HG02885 (cell line): Measurements from ENCODE around the gene SDK2.

ENCODE experiments used
- ATAC-seq: cut with Tn5 transposase; IDR thresholded peaks from one replicate; pipeline ENCODE4 v1.9.1; 2021; ENCODE audit warnings: mild to moderate bottlenecking; ENCODE audit not compliant: unreplicated experiment, poor library complexity

Gene SDK2

DNA sequence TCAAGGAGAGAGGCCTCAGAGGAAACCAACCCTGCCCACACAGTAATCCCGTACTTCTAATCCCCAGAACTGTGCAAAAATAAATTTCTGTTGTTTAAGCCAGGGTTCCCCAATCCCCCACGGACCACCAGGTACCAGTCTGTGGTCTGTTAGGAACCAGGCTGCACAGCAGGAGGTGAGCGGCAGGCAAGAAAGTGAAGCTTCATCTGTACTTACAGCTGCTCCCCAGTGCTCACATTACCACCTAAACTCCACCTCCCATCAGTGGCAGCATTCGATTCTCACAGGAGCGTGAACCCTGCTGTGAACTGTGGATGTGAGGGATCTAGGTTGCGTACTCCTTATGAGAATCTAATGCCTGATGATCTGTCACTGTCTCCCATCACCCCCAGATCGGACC lies 231.3 kb downstream of the SDK2 start:
- no peak for ATAC-seq

DNA sequence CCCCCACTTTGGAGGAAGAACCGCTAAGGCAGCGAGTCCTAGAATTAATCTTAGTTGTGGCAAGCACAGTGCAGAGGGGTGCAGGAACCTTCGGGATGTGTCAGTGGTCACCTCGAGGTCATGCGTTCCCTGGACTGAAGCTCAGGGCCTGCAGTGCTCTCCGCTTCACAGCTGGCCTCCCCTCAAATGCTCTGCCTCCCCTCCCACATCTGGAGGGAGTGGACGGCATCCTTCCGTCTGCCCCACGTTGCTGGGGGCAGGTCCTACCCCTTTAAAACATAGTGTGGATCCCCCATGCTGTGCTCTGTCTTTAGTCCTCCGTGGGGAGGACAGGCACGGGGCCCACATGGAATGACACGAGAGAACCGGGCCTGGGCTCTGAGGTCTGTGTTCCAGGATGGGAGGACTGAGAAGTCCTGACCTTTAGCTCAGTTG lies 232.9 kb downstream of the SDK2 start:
- no peak for ATAC-seq

DNA sequence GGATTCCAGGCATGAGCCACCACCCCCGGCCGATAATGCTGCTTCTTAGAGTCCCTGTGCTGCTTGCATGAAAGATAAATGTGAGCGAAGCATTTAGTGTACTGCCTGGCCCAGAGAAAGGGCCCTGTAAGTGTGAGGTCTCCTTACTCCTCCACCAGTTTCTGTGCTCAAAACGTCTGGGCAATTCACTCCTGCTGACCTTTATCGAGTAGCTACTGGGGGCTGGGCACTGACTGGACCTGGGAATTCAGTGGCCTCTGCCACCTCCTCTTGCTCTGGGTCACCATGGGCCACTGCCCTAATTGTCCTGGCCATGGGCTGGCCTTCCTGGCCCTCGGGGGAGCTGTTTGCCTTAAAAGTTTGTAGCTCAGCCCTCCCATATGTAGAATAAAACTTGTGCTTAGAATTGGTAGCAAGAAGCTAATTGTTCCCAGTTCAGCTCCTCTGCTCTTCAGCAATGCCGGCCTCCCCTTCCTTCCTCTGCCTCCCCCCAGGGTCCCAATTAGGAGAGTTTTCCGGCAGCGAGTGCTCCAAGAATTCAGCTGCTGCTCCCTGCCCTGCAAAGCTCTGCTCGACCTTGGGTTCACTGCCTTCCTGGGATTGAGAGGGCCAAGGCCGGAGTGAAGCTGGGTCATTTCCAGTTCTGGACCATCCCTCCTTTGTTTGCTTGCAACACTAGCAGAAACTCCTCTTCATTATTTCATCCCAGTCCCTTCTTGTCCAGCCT lies 233.5 kb downstream of the SDK2 start:
- ATAC-seq: no peak

DNA sequence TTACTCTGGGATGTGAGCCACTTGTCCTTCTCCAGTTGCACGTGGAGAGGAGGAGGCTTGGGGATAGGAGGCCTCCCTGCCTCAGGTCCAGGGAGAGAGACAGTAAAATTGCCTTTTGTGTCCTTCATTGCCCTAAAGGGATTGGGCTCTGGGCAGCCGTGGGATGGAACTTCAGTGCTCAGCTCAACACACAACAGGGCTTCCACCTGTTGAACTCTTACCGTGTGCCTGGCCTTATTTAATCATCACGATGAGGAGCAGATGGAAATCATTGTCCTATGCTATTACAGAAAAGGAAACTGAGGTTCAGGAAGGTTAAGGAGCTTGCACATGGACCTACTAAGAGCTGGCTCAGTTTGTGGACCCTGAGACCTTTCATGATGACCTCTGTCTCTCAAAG lies 240.0 kb downstream of the SDK2 start:
- no peak for ATAC-seq

DNA sequence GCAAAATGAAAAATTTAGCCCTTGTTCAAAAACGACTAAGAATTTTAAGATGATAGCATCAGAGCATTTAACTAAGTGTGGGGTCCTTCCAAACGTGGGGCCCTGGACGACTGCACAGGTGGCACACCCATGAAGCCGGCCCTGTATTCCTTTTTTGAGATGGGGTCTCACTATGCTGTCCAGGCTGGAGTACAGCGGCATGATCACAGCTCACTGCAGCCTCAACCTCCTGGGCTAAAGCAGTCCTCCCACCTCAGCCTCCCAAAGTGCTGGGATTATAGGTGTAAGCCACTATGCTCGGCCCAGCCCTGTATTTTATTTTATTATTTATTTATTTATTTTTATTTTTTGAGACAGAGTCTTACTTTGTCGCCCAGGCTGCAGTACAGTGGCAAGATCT lies 241.8 kb downstream of the SDK2 start:
- no peak for ATAC-seq

DNA sequence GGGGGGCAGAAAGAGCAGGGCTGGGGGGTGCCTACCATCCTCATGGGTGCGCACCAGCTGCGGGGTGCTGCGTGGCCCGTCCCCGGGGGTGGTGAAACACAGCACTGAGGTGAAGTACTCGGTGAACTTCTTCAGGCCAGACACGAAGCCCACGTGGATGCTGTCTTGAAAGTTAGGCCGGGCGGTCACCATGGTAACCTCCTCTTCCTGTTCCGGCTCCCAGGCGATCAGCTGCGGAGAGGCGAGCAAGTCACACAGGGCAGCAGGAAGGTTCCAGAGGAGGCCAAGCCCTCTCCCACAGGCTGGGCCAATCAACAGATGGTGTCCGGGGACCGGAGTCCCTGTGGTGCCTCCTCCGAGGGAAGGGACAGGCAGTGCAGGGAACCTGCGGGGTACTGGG lies 242.3 kb downstream of the SDK2 start:
- no peak for ATAC-seq

DNA sequence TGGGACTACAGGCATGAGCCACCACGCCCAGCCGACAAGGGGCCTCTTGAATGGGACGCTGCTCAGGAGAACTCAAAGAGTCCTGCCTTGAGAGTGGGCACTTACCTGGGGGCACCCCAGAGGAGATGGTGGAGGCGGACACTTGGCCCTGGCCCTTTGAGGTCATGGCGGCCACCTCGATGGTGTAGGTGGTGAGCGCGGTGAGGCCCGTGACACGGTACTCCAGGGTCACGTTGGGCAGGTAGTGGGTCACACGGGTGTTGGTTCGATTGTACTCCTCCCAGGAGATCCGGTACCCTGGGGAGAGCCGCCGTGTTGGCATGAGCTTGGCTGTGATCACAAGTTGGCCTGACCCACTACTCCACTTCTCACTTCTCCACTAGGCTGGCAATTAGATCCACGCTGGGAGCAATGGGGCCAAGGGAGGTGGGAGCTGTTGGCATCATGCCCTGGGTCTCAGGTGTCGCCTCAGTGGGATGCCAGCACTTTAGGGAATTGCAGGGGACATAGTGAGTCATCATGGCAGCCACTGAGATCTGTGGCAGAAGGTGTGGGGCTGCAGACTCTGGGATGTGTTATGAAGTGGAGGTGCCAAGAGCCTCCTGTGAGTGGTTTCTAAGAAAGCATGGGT lies 243.2 kb downstream of the SDK2 start:
- no peak for ATAC-seq

DNA sequence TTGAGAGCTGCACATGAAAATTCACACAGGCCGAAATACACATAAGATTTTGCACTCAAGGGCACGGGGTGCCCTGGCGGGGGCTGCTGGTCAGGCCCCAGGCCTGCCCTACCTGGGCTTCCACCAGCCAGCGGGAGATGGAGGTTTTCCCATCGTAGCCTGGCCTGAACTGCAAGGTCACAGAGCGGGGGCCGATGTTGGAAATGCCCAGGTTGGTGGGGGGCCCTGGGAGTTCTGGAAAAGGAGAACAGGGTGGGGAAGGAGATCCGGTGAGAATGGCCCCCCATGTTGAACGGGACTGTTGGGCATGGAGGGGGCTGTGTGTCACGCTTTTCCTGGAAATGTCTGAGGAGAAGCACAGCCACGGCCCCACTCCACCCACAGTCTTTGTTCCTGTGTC lies 245.2 kb downstream of the SDK2 start:
- no peak for ATAC-seq

DNA sequence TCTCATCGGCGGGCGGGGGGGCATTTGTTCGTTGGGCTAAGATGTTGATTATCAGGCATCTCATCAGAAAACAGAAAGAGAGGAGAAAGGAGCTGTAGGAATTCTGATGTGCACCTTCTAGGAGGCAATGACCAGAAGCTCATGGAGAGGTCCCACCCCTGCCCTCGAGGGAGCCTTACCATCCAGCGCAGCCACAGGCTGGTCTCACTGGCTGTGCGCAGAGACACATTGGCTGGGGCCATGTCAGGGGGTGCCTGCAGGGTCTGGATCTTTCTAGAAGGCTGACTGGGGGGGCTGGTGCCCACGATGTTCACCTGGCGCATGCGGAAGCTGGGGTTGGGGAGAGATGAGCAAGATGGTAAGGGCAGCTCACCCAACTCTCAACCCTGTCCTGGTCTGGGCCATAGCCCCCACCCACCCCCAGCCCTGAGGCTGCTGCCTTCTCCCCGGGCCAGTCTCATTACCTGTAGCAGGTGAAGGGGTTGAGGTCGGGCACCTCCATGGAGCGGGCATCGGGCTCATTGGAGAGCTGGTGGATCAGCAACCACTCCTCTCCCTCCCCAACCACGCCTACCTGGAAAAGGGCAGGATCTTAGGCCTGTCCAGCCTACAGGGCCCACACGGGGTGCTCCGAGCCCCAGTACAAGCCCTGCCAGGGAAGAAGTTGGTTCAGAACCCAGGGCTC lies 246.2 kb downstream of the SDK2 start:
- no peak for ATAC-seq

DNA sequence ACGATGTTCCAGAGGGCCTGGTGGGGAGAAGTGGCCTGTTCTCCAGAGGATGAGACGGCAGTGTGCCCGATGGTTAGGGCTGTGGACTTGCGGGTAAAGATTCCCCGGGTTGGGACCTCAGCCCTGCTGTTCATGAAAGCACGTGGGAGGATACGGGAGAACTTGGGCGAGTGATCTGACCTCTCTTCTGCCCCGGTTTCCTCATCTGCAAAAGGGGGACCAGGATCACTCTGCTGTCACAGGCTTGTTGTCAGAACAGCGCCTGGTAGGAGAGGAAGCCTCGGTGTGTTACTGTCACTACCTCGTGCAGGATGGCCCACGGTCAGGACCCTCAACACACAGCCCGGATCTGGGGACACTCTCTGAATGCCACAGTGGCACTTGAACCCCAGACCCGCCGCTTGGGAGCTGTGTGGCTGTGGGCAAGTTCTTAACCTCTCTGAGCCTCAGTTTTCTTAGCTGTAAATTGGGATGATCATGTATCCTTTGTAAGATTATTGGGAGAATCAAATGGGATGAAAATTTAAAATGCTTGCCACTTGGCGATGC lies 246.9 kb downstream of the SDK2 start:
- ATAC-seq: no peak

DNA sequence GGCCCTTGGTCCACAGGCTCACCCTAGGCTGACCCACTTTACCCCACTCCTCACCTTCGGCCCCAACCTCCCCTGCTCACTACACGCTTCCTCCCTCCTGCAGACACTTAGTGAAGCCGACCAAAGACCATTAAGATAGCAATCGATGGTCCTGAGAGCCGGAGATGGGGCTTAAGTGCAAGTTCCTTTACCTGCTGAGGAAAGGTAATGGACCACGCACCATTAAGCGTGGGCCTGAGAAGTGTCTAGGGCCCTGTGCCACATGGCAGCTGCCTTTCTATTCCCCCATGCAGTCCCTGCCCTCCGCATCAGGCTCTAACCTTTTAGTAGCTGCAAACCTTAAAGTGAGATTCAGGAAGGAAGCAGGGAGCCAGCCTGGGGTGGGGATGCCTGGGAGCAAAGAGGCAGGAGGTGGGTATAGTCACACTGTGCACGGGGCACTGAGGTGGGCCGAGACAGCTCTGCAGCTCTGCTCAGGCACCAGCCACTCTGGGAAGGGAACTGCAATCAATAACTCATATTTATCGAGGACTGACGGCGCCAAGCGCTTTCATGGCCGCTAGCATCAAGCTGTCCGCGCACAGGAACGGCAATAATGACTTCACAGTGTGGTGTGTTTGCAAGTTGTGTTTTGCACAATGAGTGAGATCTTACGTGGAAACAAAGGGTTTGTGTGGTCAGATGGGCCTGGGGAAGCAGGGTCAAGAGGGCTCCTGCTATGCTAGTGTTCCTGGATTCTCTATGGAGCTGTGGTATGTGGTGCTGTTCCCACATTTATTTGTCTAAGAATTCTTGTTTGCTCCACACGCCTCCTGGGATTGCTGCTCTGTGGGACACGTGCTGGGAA lies 247.6 kb downstream of the SDK2 start:
- ATAC-seq: no peak

DNA sequence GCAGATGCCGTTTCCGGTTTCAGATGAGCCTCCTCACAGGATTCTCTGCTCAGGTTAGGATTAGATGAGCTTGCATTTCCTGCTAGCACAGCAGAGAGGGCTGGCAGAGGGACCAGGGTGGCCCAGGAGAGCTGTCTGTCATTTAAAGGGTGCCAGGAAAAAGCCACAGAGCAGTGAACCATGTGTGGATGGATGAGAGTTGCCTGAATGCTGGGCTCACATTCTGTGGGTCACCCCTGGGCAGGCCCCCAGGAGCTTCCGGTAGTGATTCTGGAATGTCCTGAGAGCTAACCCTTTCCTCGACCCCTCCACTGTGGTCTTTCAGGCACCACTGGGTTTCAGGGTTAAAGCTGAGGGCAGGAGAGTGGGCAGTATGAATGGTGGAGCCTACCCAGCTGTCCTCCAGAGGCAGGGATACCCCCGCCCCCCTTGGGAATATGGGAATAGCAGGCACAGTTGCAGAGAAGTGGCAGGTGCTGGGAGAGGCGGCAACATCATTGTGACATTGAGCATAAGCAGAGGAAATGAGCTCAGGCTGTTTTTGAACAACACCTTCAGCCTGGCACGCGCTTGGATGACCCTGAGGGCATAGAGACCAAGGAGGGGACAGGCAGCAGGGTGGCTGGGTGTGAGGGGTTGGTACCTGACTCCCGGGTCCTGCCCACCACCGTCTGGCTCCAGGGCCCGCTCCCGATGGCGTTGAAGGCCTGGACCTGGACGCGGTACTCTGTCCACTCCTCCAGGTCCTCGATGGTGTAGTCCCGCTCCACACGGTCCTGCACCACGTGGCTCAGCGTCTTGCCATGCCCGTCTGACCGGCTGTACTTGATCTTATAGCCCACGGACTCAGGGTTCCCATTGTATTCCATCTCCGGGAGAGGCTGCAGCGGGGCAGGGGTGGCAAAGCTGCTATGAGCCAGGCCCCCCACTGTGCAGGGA lies 249.5 kb downstream of the SDK2 start:
- ATAC-seq: no peak

DNA sequence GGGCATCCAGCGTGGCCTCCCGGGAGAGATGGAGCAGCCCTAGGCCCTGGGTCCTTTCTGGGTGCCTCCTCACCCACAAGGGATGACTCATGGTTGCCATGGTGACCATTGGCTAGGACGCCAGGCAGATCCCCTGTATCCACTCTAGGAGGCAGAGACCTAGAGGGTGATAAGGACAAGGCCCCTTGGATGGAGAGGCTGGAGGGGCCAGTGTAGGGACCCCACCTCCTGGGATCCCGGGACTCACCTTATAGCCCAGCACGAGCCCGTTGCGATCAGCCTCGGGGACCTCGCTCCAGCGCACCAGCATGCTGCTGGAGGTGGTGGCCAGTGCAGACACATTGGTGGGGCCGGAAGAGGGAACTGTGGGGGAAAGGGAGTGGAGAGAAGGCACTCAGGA lies 250.3 kb downstream of the SDK2 start:
- no peak for ATAC-seq

DNA sequence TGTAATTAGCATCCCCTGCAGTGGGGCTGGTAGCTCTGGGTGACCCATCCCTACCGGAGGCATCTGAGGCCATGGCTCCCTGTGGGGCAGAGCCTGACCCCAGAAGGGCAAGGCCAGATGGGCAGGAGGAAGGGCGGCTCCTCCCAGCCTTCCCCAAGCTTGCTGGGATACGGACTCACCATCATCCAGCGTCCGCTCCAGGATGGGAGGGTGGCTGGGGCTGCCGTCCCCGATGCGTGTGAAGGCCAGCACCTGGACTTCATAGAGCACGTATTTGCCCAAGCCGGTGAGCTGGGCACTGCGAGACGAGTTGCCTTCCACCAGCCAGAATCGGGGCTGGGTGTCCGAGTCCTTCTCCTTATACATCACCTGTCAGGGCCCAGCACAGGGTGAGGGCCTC lies 250.9 kb downstream of the SDK2 start:
- ATAC-seq: no peak

DNA sequence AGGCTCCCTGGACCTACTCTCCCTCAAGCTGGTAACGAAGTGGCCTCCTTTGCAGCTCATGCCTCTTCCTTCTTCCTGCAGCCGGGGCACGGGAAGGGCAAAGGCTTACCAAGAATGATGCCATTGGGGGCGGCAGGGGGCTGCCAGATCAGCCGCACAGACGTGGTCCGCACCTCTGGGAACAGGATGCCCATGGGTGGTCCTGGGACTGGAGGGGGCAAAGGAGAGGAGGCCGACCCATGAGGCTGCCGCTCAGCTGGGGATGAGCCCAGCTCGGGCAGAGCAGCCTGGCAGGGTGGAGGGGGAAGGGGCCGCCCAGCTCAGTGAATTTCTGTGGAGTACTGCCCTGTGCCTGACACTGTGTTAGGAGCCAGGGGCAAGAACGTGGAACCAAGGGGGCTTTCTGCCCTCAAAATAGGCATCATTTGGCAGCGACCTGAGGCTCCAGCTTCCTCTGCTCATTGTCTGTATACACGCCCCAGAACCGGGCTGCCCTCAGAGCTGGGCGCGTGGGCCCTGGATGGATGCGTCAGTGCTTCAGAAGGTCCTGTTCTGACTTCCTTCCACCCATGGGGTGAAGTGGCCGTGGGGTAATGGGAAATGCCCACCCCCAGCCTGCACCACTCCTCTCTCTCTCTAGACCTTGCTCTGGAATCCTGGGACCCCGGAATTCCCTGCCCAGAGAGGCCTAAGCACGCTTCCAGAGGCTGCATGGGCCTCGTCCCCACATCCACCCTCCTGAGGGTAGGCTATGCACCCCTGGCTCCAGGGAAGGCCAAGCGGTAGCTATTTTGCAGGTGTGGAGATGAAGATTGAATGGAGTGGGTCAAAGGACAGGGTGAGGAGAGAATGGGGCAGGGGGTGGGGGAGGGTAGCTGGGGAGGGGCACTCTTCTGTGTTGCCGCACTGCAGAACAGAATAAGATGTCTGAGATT lies 252.6 kb downstream of the SDK2 start:
- ATAC-seq: no peak

DNA sequence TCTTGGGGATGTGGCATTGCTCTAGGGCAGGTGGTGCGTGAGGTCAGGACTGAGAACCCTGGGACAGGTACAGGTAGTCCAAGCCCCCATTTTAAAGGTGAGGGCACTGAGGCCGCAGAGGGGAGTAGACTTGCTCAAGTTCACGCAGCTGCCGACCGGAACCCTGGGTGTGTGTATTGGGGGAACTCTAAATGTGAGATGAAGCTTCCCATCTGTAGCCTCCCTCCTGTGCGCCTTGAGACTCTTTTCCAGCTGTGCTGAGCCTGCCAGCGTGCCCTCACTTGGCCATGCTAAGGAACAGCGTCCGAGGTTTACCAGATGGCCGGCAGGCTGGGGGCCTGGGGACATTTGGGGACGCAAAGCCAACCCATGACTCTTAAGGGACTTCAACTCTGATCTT lies 253.4 kb downstream of the SDK2 start:
- no peak for ATAC-seq

DNA sequence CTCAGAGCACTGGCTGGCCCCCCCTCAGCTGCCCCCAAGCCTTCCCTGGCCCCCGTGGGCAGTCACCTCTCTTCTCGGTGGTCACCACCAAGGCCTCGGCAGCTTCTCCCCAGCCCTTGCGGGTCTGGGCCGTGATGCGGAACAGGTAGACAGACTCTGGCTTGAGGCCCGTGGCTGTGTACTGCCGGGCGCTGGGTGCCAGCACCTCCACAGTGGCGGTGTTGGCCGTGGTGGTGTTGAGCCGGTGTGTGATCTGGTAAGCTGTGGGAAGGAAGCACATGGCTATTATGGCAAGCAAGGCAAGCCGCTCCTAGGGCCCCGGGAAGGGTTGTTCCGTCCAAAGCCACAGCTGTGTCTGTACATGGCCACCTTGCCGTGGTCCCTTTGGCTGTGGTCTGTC lies 254.0 kb downstream of the SDK2 start:
- ATAC-seq: no peak

DNA sequence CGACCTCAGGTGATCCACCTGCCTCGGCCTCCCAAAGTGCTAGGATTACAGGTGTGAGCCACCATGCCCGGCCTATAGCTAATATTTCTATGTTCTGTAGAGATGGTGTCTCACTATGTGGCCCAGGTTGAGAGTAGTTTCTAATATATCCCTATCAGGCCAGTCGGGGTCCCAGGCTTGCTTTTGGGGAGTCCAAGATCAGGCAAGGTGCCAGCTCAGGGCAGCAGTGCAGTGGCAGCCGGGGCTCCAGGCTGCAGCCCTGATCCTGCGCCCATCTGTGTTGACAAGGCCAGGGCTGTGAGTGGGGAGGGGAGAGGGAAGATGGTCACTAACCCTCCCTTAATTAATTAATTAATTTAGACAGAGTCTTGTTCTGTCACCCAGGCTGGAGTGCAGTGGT lies 254.8 kb downstream of the SDK2 start:
- no peak for ATAC-seq

DNA sequence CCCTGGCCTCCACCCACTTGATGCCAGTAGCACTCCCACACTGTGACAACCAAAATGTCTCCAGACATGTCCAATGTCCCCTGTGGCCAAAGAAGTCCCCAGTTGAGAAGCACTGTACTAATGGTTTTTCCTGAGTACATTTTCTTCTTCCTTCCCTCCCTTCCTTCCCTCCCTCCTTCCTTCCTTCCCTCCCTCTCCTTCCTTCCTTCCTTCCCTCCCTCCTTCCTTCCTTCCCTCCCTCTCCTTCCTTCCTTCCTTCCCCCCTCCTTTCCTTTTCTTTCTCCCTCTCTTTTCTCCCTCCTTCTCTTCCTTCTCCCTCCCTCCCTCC lies 255.7 kb downstream of the SDK2 start:
- no peak for ATAC-seq
